Measurements from ENCODE around the gene NYAP2. TPM values are rescaled to one million over a fixed set of nuclear protein-coding genes. Genes with fewer than 3 reads are reported as not detected.

Gene NYAP2
- total RNA-seq (2022; extraction: Qiagen RNA extraction; ENCODE audit: low read depth) = not detected in 5 replicates

DNA sequence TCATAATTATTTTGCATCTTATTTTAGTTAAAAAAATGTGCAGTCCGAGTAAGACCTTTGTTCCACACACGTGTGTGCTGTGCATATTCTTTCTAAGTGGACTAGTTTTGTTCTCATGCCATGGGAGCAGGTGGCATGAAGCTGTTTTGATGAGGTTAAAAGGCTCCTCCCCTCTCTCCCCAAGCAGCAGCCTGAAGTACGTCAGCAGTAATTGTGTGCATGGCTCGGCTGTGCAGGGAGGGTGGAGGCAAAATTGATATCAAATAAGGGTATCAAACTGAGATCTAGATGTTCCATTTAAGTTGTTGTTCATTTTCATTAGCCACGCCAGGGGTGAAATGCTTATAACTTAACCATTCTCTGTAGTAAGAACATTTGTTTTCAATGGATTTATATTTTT lies at the start of gene NYAP2:
Gene NYAP2 (plus strand): TSS at position 207 of the 400 bp plus-strand sequence. CDS start 9,171 bp downstream, outside the sequence.

